CD14-positive monocyte (primary cell): Measurements from ENCODE around the gene LGR4. TPM values are rescaled to one million over a fixed set of nuclear protein-coding genes. Genes with fewer than 3 reads are reported as not detected.

Experiments used
- DNase-seq, 3 donors: peaks; one replicate each; pipeline ENCODE4 v3.0.0-alpha.2; 2011 to 2022
- H2AFZ ChIP-seq: 2 replicates; pipeline ENCODE4 v1.6.0; 2012; ENCODE audit warnings: mild to moderate bottlenecking, low read depth, low read length, inconsistent platforms; ENCODE audit not compliant: insufficient read depth, poor library complexity, severe bottlenecking
- H3K27ac ChIP-seq, 2 donors: 1 replicate in 1 of 2; 2 replicates in 1 of 2; pipeline ENCODE4 v1.5.1; 2012 to 2013; ENCODE audit warnings: low read length in 2 of 2, control low read depth in 1 of 2, inconsistent platforms in 1 of 2, low read depth in 1 of 2, mild to moderate bottlenecking in 1 of 2
- H3K27me3 ChIP-seq, 2 donors: one replicate each; pipeline versions ENCODE4 v1.6.0 to v1.6.1; 2011 to 2013; ENCODE audit warnings: low read length in 2 of 2; ENCODE audit not compliant: control insufficient read depth in 2 of 2, insufficient read depth in 2 of 2
- H3K36me3 ChIP-seq, 2 donors: replicated peaks in 1 of 2; 1 replicate in 1 of 2; 2 replicates in 1 of 2; pipeline versions ENCODE4 v1.5.1 to v1.6.1; 2012 to 2013; ENCODE audit warnings: low read length in 2 of 2, control low read depth in 1 of 2, inconsistent platforms in 1 of 2, mild to moderate bottlenecking in 1 of 2; ENCODE audit not compliant: insufficient read depth in 2 of 2, control insufficient read depth in 1 of 2
- H3K4me1 ChIP-seq, 2 donors: 1 replicate in 1 of 2; 2 replicates in 1 of 2; pipeline versions ENCODE4 v1.5.1 to v1.6.1; 2012 to 2013; ENCODE audit warnings: low read length in 2 of 2, control low read depth in 1 of 2, inconsistent platforms in 1 of 2, mild to moderate bottlenecking in 1 of 2, moderate library complexity in 1 of 2; ENCODE audit not compliant: insufficient read depth in 2 of 2, control insufficient read depth in 1 of 2
- H3K4me2 ChIP-seq: replicated peaks from 2 replicates; pipeline ENCODE3; 2012; ENCODE audit warnings: low read length, moderate library complexity, mild to moderate bottlenecking; ENCODE audit not compliant: poor library complexity, severe bottlenecking; ENCODE audit errors: extremely low read depth
- H3K4me3 ChIP-seq, 3 experiments: fragments of 200-600 bp in 1 of 3; sonication (generic) in 1 of 3; replicated peaks in 1 of 3; 1 replicate in 2 of 3; 2 replicates in 1 of 3; pipeline ENCODE4 v1.5.1; 2011 to 2013; ENCODE audit warnings: low read length in 3 of 3, mild to moderate bottlenecking in 3 of 3, control low read depth in 2 of 3, low read depth in 2 of 3, inconsistent platforms in 1 of 3, moderate library complexity in 1 of 3
- H3K79me2 ChIP-seq: 2 replicates; pipeline ENCODE4 v1.6.0; 2012; ENCODE audit warnings: mild to moderate bottlenecking, control low read depth, inconsistent platforms, low read length, moderate library complexity; ENCODE audit not compliant: insufficient read depth
- H3K9ac ChIP-seq: 2 replicates; pipeline ENCODE4 v1.6.0; 2017; ENCODE audit warnings: low read length, mild to moderate bottlenecking; ENCODE audit not compliant: insufficient read depth, poor library complexity, severe bottlenecking
- H3K9me3 ChIP-seq, 2 donors: replicated peaks in 1 of 2; 1 replicate in 1 of 2; 2 replicates in 1 of 2; pipeline versions ENCODE4 v1.5.1 to v1.6.1; 2012 to 2013; ENCODE audit warnings: low read length in 2 of 2, control low read depth in 1 of 2; ENCODE audit not compliant: control insufficient read depth in 1 of 2, insufficient read depth in 1 of 2
- H4K20me1 ChIP-seq: 2 replicates; pipeline ENCODE4 v1.6.0; 2012; ENCODE audit warnings: mild to moderate bottlenecking, low read length, control low read depth, moderate library complexity; ENCODE audit not compliant: insufficient read depth
- H3K27ac Mint-ChIP-seq, 7 donors: one replicate each; pipeline ENCODE4 v1.8.0; 2020; ENCODE audit warnings: mild to moderate bottlenecking in 7 of 7, mixed read lengths in 7 of 7, moderate library complexity in 6 of 7, inconsistent platforms in 2 of 7
- H3K27me3 Mint-ChIP-seq, 3 donors: one replicate each; pipeline ENCODE4 v1.8.0; 2021 to 2022; ENCODE audit warnings: low read depth in 3 of 3, mild to moderate bottlenecking in 3 of 3, mixed read lengths in 3 of 3, moderate library complexity in 3 of 3, inconsistent platforms in 1 of 3
- H3K36me3 Mint-ChIP-seq, 2 donors: one replicate each; pipeline ENCODE4 v1.8.0; 2020; ENCODE audit warnings: mixed read lengths in 2 of 2, inconsistent platforms in 1 of 2, mild to moderate bottlenecking in 1 of 2
- H3K4me1 Mint-ChIP-seq: one replicate; pipeline ENCODE4 v1.8.0; 2020; ENCODE audit warnings: mild to moderate bottlenecking, mixed read lengths
- H3K4me3 Mint-ChIP-seq, 2 donors: one replicate each; pipeline ENCODE4 v1.8.0; 2020; ENCODE audit warnings: mild to moderate bottlenecking in 2 of 2, mixed read lengths in 2 of 2, moderate library complexity in 1 of 2
- H3K9me3 Mint-ChIP-seq, 7 donors: one replicate each; pipeline ENCODE4 v1.8.0; 2020 to 2022; ENCODE audit warnings: mixed read lengths in 7 of 7, mild to moderate bottlenecking in 6 of 7, moderate library complexity in 6 of 7, inconsistent platforms in 2 of 7
- CTCF ChIP-seq: fragments of 200-600 bp; IDR thresholded peaks from one replicate; pipeline ENCODE4 v1.8.0; 2022; ENCODE audit warnings: antibody characterized with exemption, mild to moderate bottlenecking
- WGBS: methylation state at CpG from one replicate; pipeline ENCODE4 v1.1.5; 2013; ENCODE audit warnings: missing lambda C conversion rate; ENCODE audit not compliant: insufficient coverage; 5-methylcytosine and 5-hydroxymethylcytosine counted together
- intact Hi-C, 2 donors: fragments of 100-400 bp; cut with micrococcal nuclease; formaldehyde crosslinking; loops; one replicate each; pipeline versions ENCODE4 v1.15.0 to v1.15.1; 2023
- polyA plus RNA-seq, 3 donors: library from polyadenylated mRNA; depleted of rRNA in 1 of 3; unstranded in 2 of 3; stranded (reverse) in 1 of 3; fragments of 300-500 nt in 2 of 3; fragments of >200 nt in 1 of 3; fragmentation: Illumina TruSeq in 2 of 3; gene quantifications; 1 replicate in 2 of 3; 2 replicates in 1 of 3; pipeline ENCODE4 v1.2.3, GENCODE V29; 2012 to 2021

LGR4 gene
- polyA plus RNA-seq, 3 donors: 0.67 to 0.92 (median 0.72) TPM

- 100% methylated on average over 4 of the region's 8 CpGs for WGBS
- H3K4me3 Mint-ChIP-seq: no peak overlapping the region
Observed at GRCh38 chr11:27468995-27469695, 3.4 kb downstream of the LGR4 start.

More at GRCh38 chr11:27468995-27469695, 3.4 kb downstream of the LGR4 start:
- DNase-seq: no peak
- no peak overlapping the region for H2AFZ ChIP-seq
- peaks cover 33 to 37% of the 10 kb centered on the region in 2 donors for H3K4me1 ChIP-seq
- H3K4me1 Mint-ChIP-seq: peaks cover 46% of the 10 kb centered on the region
- H3K36me3 Mint-ChIP-seq: peaks cover 0 to 4% of the 10 kb centered on the region in 2 donors
- no peak overlapping the region for H3K27ac ChIP-seq
- H3K4me2 ChIP-seq: no peak overlapping the region
- peaks cover 0 to 5% (median 0%) of the 10 kb centered on the region in 7 donors for H3K9me3 Mint-ChIP-seq
- no peak overlapping the region for H3K4me3 ChIP-seq
- H3K36me3 ChIP-seq: no peaks in the 10 kb centered on the region
- intact Hi-C loops: no loop called here
- H3K27me3 Mint-ChIP-seq: peaks cover 27 to 32% (median 28%) of the 10 kb centered on the region in 3 donors
- no peak for TF ChIP-seq CTCF
- H3K27ac Mint-ChIP-seq: peak overlapping the region in 4 of 7 donors; percentile 43 to 85 (median 80)
- H4K20me1 ChIP-seq: no peaks in the 10 kb centered on the region
- peaks cover 7 to 23% of the 10 kb centered on the region in 2 donors for H3K27me3 ChIP-seq
- no peaks in the 10 kb centered on the region for H3K79me2 ChIP-seq
- no peak overlapping the region for H3K9ac ChIP-seq
- no peaks in the 10 kb centered on the region for H3K9me3 ChIP-seq
